WERI-Rb-1 (cell line): ENCODE data around the gene NAALAD2.

ENCODE experiments used
- DNase-seq: peaks from one replicate; pipeline ENCODE4 v3.0.0-alpha.2; 2020
- H3K27ac ChIP-seq: fragments of 250-450 bp; sonication (Bioruptor Pico); 2 replicates; pipeline ENCODE4 v1.5.1; 2020; ENCODE audit warnings: mild to moderate bottlenecking, moderate library complexity
- H3K27me3 ChIP-seq: fragments of 250-450 bp; sonication (Bioruptor Pico); 2 replicates; pipeline ENCODE4 v1.5.1; 2021; ENCODE audit warnings: mild to moderate bottlenecking, low read depth, moderate library complexity; ENCODE audit not compliant: insufficient read depth, severe bottlenecking
- H3K36me3 ChIP-seq: fragments of 250-450 bp; sonication (Bioruptor Pico); 2 replicates; pipeline ENCODE4 v1.5.1; 2020; ENCODE audit warnings: mild to moderate bottlenecking, moderate library complexity
- H3K4me3 ChIP-seq: 2 replicates; pipeline ENCODE4 v1.5.1; 2011; ENCODE audit warnings: low read depth, mild to moderate bottlenecking, control low read depth, low read length
- H3K9me3 ChIP-seq: fragments of 250-450 bp; sonication (Bioruptor Pico); 2 replicates; pipeline ENCODE4 v1.5.1; 2021; ENCODE audit warnings: mild to moderate bottlenecking, moderate library complexity; ENCODE audit not compliant: severe bottlenecking
- CTCF ChIP-seq: IDR thresholded peaks from 2 replicates; pipeline ENCODE4 v1.5.1; 2011; ENCODE audit warnings: low read depth, mild to moderate bottlenecking, control low read depth, inconsistent platforms, low read length

Gene NAALAD2

GRCh38 chr11:90189011-90189410 is 54.5 kb downstream of the NAALAD2 start:
- Histone ChIP-seq H3K27ac (no peak overlapping the region), H3K4me3 (no peak overlapping the region), H3K36me3 (no peaks in the 10 kb centered on the region), H3K9me3 (no peaks in the 10 kb centered on the region), H3K27me3 (no peaks in the 10 kb centered on the region)
- TF ChIP-seq CTCF = no peak
- no peak for DNase-seq

DNA sequence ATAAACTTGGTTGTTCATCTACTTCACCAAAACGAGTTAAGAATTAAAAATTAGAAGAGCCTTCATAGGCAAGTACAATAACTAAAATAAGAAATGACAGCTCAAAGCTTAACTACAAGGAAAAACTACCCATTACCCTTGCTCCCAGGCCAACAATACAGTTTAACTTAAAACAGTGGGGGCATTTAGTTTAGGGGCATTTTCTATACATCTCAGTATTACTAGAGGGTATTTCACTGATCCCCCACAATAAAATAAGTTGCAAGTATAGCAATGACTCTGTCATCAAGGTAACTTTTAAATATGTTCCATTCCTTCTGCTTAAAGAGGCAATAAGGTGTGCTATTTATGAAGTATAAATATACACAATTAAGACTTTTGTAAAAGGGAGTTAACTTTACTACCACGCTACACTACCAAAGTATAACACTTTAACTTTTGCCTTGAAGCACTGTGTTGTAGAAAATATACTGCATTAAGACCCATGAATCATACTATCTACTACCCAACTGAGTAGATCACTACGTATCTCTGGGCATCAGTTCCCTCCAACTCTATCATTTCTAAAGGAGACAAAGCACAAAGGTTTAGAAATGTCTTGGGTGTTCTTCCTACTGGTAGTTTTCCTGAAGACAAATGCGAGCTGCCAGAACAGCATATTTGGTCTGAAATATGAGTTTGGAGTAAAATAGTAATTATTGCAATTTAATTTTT is 58.6 kb downstream of the NAALAD2 start:
- Histone ChIP-seq H3K9me3 (no peaks in the 10 kb centered on the region), H3K4me3 (no peak overlapping the region), H3K36me3 (no peaks in the 10 kb centered on the region), H3K27ac (no peak overlapping the region), H3K27me3 (no peaks in the 10 kb centered on the region)
- DNase-seq = no peak
- no peak for TF ChIP-seq CTCF

GRCh38 chr11:90197377-90197776 is 62.9 kb downstream of the NAALAD2 start:
- no peaks in the 10 kb centered on the region for H3K27me3 ChIP-seq
- peaks cover 4% of the 10 kb centered on the region for H3K36me3 ChIP-seq
- no peak for TF ChIP-seq CTCF
- no peaks in the 10 kb centered on the region for H3K9me3 ChIP-seq
- DNase-seq = no peak
- no peak overlapping the region for H3K27ac ChIP-seq
- H3K4me3 ChIP-seq = no peak overlapping the region

DNA sequence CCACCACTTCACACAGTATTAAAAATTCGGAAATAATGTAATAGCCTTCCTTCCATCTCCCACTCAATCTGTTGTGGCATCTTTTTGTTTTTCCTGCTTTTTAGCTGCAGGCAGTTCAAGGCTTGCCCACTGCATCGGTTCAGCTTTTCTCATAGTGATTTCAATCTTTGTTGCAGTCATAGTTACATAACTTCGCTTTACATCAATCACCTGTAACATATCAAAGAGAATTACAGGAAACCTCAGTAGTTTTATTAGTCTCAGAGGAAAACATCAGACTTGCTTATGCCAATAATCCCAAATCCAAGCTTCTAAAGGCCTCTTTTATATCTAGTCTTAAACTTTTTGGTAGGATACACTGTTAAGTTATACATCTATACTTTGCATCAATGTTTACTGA is 67.9 kb downstream of the NAALAD2 start:
- DNase-seq = no peak
- Histone ChIP-seq H3K27me3 (no peaks in the 10 kb centered on the region), H3K9me3 (no peaks in the 10 kb centered on the region), H3K27ac (no peak overlapping the region), H3K36me3 (peaks cover 38% of the 10 kb centered on the region), H3K4me3 (no peak overlapping the region)
- no peak for TF ChIP-seq CTCF

DNA sequence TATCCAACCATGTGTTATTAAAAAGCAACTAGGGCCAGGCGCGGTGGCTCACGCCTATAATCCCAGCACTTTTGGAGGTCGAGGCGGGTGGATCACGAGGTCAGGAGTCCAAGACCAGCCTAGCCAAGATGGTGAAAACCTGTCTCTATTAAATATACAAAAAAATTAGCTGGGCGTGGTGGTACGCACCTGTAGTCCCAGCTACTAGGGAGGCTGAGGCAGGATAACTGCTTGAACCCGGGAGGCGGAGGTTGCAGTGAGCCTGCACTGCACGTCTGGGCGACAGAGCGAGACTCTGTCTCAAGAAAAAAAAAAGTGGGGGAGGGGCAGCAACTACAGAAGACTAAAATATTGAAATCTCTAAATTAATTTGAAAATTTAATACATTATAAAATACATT is 69.9 kb downstream of the NAALAD2 start:
- Histone ChIP-seq H3K4me3 (no peak overlapping the region), H3K27me3 (no peaks in the 10 kb centered on the region), H3K36me3 (peaks cover 50% of the 10 kb centered on the region), H3K9me3 (no peaks in the 10 kb centered on the region), H3K27ac (no peak overlapping the region)
- no peak for DNase-seq
- TF ChIP-seq CTCF = no peak
